Thymus (tissue), 11 donors: ENCODE results near the gene RBM45. TPM values are rescaled to one million over a fixed set of nuclear protein-coding genes. Genes with fewer than 3 reads are reported as not detected.
"Not testable (repeated sequence)": the region's sequence is repeated elsewhere in the genome, so short reads cannot be mapped to it uniquely, and the experiment has no call there.

Source experiments
- DNase-seq, 9 donors: peaks; one replicate each; pipeline ENCODE4 v3.0.0-alpha.2; 2013; ENCODE audit warnings: low spot score in 9 of 9, low read depth in 6 of 9, missing footprints in 1 of 9
- H3K27ac ChIP-seq, 2 donors: one replicate each; pipeline ENCODE4 v1.5.1; 2013; ENCODE audit warnings: control low read depth in 1 of 2, low read depth in 1 of 2, low read length in 1 of 2, mild to moderate bottlenecking in 1 of 2, moderate library complexity in 1 of 2
- H3K27me3 ChIP-seq, 2 donors: one replicate each; pipeline ENCODE4 v1.5.1; 2013; ENCODE audit warnings: low read length in 1 of 2; ENCODE audit not compliant: control insufficient read depth in 2 of 2, insufficient read depth in 1 of 2
- H3K36me3 ChIP-seq, 2 donors: one replicate each; pipeline ENCODE4 v1.5.1; 2013; ENCODE audit warnings: low read length in 1 of 2, mild to moderate bottlenecking in 1 of 2, moderate library complexity in 1 of 2; ENCODE audit not compliant: control insufficient read depth in 2 of 2, insufficient read depth in 2 of 2
- H3K4me1 ChIP-seq, 2 donors: one replicate each; pipeline ENCODE4 v1.5.1; 2013; ENCODE audit warnings: low read length in 2 of 2; ENCODE audit not compliant: control insufficient read depth in 2 of 2, insufficient read depth in 2 of 2
- H3K4me3 ChIP-seq, 2 donors: one replicate each; pipeline ENCODE4 v1.5.1; 2013; ENCODE audit warnings: low read length in 2 of 2, control low read depth in 1 of 2, mild to moderate bottlenecking in 1 of 2
- H3K9me3 ChIP-seq, 2 donors: one replicate each; pipeline ENCODE4 v1.5.1; 2013; ENCODE audit warnings: low read length in 1 of 2, mild to moderate bottlenecking in 1 of 2; ENCODE audit not compliant: control insufficient read depth in 2 of 2, insufficient read depth in 1 of 2
- WGBS: extraction: QIAGEN DNeasy Blood & Tissue Kit; methylation state at CpG from one replicate; pipeline ENCODE4 v1.1.7; 2013; 5-methylcytosine and 5-hydroxymethylcytosine counted together
- polyA plus RNA-seq: library from polyadenylated mRNA; stranded (reverse); fragments of 200-250 nt; gene quantifications from one replicate; pipeline ENCODE4 v1.2.3, GENCODE V29; 2013
- total RNA-seq: library from RNA; stranded (reverse); fragments of 120-200 nt; gene quantifications from one replicate; pipeline ENCODE4 v1.2.4, GENCODE V29; 2013
- donor health status: healthy.

Gene RBM45
- total and polyA plus RNA-seq, 2 donors, result 20.5 to 23.0 TPM

- H3K36me3 ChIP-seq, result no peaks in the 10 kb centered on the region
- 92% methylated on average over 5 of the region's 5 CpGs for WGBS
- no peaks in the 10 kb centered on the region for H3K9me3 ChIP-seq
- no peak for DNase-seq
- H3K4me3 ChIP-seq, result no peak overlapping the region
- no peak overlapping the region for H3K27ac ChIP-seq
- no peaks in the 10 kb centered on the region for H3K27me3 ChIP-seq
- H3K4me1 ChIP-seq, result no peaks in the 10 kb centered on the region
Measured at GRCh38 chr2:178142274-178143065, 30.2 kb downstream of the RBM45 start.

- Histone ChIP-seq H3K4me1 (no peaks in the 10 kb centered on the region), H3K36me3 (no peaks in the 10 kb centered on the region), H3K27me3 (no peaks in the 10 kb centered on the region), H3K9me3 (no peaks in the 10 kb centered on the region), H3K27ac (no peak overlapping the region), H3K4me3 (no peak overlapping the region)
- DNase-seq, result no peak
Measured at GRCh38 chr2:178143481-178143880, 31.2 kb downstream of the RBM45 start.

GRCh38 chr2:178152033-178152432 lies 39.8 kb downstream of the RBM45 start:
- no peak overlapping the region for H3K4me3 ChIP-seq
- H3K27ac ChIP-seq, result no peak overlapping the region
- H3K9me3 ChIP-seq, result no peaks in the 10 kb centered on the region
- DNase-seq, result no peak
- H3K27me3 ChIP-seq, result no peaks in the 10 kb centered on the region
- 91% methylated on average over 3 of the region's 3 CpGs for WGBS
- no peaks in the 10 kb centered on the region for H3K4me1 ChIP-seq
- H3K36me3 ChIP-seq, result no peaks in the 10 kb centered on the region

DNA sequence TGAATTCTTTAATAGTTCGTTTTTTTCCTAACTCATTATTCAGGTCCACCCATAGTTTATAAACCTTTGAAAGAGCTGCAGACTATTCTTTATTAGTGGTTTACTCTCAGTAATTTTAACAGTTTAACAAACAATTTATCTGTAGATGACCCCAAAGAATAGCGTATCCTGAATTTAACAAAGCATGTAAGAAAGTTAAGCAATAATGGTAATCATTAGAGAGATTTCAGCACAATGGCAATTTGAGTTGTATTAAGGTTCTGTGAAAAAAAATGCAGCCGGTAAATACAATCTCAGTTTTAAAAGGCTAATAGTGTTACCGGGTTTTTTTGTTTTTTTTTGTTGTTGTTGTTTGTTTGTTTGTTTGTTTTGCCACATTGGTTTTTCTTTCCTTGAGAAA lies 40.3 kb downstream of the RBM45 start:
- no peaks in the 10 kb centered on the region for H3K27me3 ChIP-seq
- no peaks in the 10 kb centered on the region for H3K36me3 ChIP-seq
- no peak for DNase-seq
- H3K4me1 ChIP-seq, result no peaks in the 10 kb centered on the region
- no peak overlapping the region for H3K4me3 ChIP-seq
- H3K9me3 ChIP-seq, result no peaks in the 10 kb centered on the region
- no peak overlapping the region for H3K27ac ChIP-seq
- 73% methylated on average over 4 of the region's 4 CpGs for WGBS

GRCh38 chr2:178152977-178153376 lies 40.7 kb downstream of the RBM45 start:
- Histone ChIP-seq H3K9me3 (no peaks in the 10 kb centered on the region), H3K27ac (no peak overlapping the region), H3K4me1 (no peaks in the 10 kb centered on the region), H3K36me3 (no peaks in the 10 kb centered on the region), H3K4me3 (no peak overlapping the region), H3K27me3 (no peaks in the 10 kb centered on the region)
- DNase-seq, result no peak
- WGBS, result 94% methylated on average over 1 of the region's 1 CpG

- H3K4me3 ChIP-seq, DNase-seq, H3K9me3 ChIP-seq, H3K4me1 ChIP-seq, H3K36me3 ChIP-seq, H3K27ac ChIP-seq, H3K27me3 ChIP-seq: not testable (repeated sequence)
- WGBS, result 94% methylated on average over 1 of the region's 1 CpG
Measured at GRCh38 chr2:178153878-178154277, 41.6 kb downstream of the RBM45 start.

DNA sequence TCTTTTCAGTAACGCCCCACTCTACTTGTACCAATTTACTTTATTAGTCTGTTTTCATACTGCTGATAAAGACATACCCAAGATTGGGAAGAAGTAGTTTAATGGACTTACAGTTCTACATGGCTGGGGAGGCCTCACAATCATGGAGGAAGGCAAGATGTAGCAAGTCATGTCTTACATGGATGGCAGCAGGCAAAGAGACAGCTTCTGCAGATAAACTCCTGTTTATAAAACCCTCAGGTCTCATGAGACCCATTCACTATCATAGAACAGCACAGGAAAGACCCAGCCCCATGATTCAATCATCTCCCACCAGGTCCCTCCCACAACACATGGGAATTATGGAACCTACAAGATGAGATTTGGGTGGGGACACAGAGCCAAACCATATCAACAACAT lies 43.3 kb downstream of the RBM45 start:
- Histone ChIP-seq H3K27me3 (no peaks in the 10 kb centered on the region), H3K4me1 (no peaks in the 10 kb centered on the region), H3K9me3 (no peaks in the 10 kb centered on the region), H3K4me3 (no peak overlapping the region), H3K36me3 (no peaks in the 10 kb centered on the region), H3K27ac (no peak overlapping the region)
- no peak for DNase-seq
- 97% methylated on average over 1 of the region's 1 CpG for WGBS

- H3K27me3 ChIP-seq, result no peaks in the 10 kb centered on the region
- H3K4me3 ChIP-seq, result no peak overlapping the region
- no peak for DNase-seq
- H3K4me1 ChIP-seq, result no peaks in the 10 kb centered on the region
- 97% methylated on average over 5 of the region's 5 CpGs for WGBS
- H3K9me3 ChIP-seq, result no peaks in the 10 kb centered on the region
- H3K36me3 ChIP-seq, result no peaks in the 10 kb centered on the region
- H3K27ac ChIP-seq, result no peak overlapping the region
Measured at GRCh38 chr2:178157574-178157973, 45.3 kb downstream of the RBM45 start.

- no peak overlapping the region for H3K4me3 ChIP-seq
- H3K9me3 ChIP-seq, result no peaks in the 10 kb centered on the region
- H3K36me3 ChIP-seq, result no peaks in the 10 kb centered on the region
- H3K27ac ChIP-seq, result no peak overlapping the region
- no peak for DNase-seq
- 92% methylated on average over 1 of the region's 1 CpG for WGBS
- H3K27me3 ChIP-seq, result no peaks in the 10 kb centered on the region
- no peaks in the 10 kb centered on the region for H3K4me1 ChIP-seq
Measured at GRCh38 chr2:178159966-178160365, 47.7 kb downstream of the RBM45 start.
